A673 (cell line): Measurements from ENCODE around the gene FGF14.

ENCODE experiments used
- CTCF ChIP-seq: fragments of 300-800, 200-600 bp; sonication (generic); conservative IDR thresholded peaks from 2 replicates; pipeline ENCODE4 v1.5.1; 2017; ENCODE audit warnings: low read depth, mild to moderate bottlenecking, antibody characterized with exemption, low read length, moderate library complexity, mixed read lengths
- EZH2 ChIP-seq: fragments of 200-600 bp; sonication (generic); IDR thresholded peaks from 2 replicates; pipeline ENCODE4 v1.6.1; 2017; ENCODE audit warnings: borderline replicate concordance, low read depth, mild to moderate bottlenecking, mixed read lengths, antibody characterized with exemption, low read length; ENCODE audit not compliant: poor library complexity, severe bottlenecking

- no peak for TF ChIP-seq CTCF
- no peak for TF ChIP-seq EZH2
These were observed 583 bp downstream of the FGF14 start for GRCh38 chr13:102401265-102401664.
